Measurements from ENCODE around the gene CD74. TPM values are rescaled to one million over a fixed set of nuclear protein-coding genes. Genes with fewer than 3 reads are reported as not detected.

The CD74 gene
- polyA plus RNA-seq, 1 donor from 2014 or later = not detected

DNA sequence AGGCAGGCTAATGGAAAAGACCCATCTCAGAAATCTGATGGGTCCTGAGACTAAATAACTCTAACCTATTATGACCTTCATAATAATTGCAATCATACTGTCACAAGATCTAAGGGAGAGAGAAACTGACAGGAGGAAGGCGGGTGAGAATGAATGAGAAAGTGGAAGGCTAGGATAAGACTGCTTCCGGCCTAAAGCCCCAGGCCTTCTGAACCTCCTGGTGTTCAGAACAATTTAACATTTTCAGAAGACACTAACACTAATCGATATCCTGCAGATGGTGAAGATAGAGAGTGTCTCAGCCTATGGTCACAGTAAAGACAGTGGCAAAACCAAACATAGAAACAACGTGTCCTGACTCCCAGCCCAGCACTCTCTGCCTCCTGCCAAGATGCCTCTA lies 35.6 kb upstream of the CD74 start:
- Histone ChIP-seq H3K79me2 (replicated peaks; ENCODE audit: insufficient read depth, low read length) (peaks cover 19% of the 10 kb centered on the region), H3K36me3 (ENCODE audit: insufficient read depth, low read length) (no peaks in the 10 kb centered on the region), H3K4me2 (ENCODE audit: low read length) (peak overlapping the region; percentile 91), H3K27ac (ENCODE audit: low read length) (no peak overlapping the region), H3K27me3 (ENCODE audit: insufficient read depth, low read depth, low read length) (no peaks in the 10 kb centered on the region), H3K9me3 (ENCODE audit: low read length) (no peaks in the 10 kb centered on the region), H3K9me2 (ENCODE audit: insufficient read depth, low read length) (no peaks in the 10 kb centered on the region), H4K20me1 (ENCODE audit: insufficient read depth) (no peaks in the 10 kb centered on the region), H2AFZ (ENCODE audit: low read depth, low read length) (no peak overlapping the region), H3K4me3 (ENCODE audit: low read length) (peak overlapping the region; percentile 79), H3K9ac (ENCODE audit: low read length) (peak overlapping the region; percentile 93), H3F3A (ENCODE audit: insufficient read depth, low read length, poor library complexity, severe bottlenecking) (no peaks in the 10 kb centered on the region)
- TF ChIP-seq MXI1 (conservative IDR thresholded peaks at IDR 0.05; ENCODE audit: poor library complexity, severe bottlenecking) (no peak), TAF1 (IDR thresholded peaks at IDR 0.05; ENCODE audit: low read depth) (no peak), SMC3 (conservative IDR thresholded peaks at IDR 0.05; ENCODE audit: poor library complexity) (no peak), EZH2 (IDR thresholded peaks at IDR 0.05; ENCODE audit: borderline replicate concordance, insufficient read depth, low read length, poor library complexity, severe bottlenecking) (no peak), RAD21 (conservative IDR thresholded peaks at IDR 0.05) (no peak), POLR2AphosphoS5 (IDR thresholded peaks at IDR 0.05) (no peak), EP300 (conservative IDR thresholded peaks at IDR 0.05; ENCODE audit: poor library complexity, severe bottlenecking) (no peak), REST (IDR thresholded peaks at IDR 0.05; ENCODE audit: borderline replicate concordance) (no peak), CTCF (IDR thresholded peaks at IDR 0.05; ENCODE audit: poor library complexity, severe bottlenecking) (no peak)

GRCh38 chr5:150447188-150447587 lies 34.5 kb upstream of the CD74 start:
- H3K27ac ChIP-seq (ENCODE audit: low read length) = no peak overlapping the region
- no peak overlapping the region for H2AFZ ChIP-seq (ENCODE audit: low read depth, low read length)
- no peaks in the 10 kb centered on the region for H3K27me3 ChIP-seq (ENCODE audit: insufficient read depth, low read depth, low read length)
- H3K79me2 ChIP-seq (replicated peaks; ENCODE audit: insufficient read depth, low read length) = peaks cover 19% of the 10 kb centered on the region
- no peaks in the 10 kb centered on the region for H3K9me3 ChIP-seq (ENCODE audit: low read length)
- H3K4me3 ChIP-seq (ENCODE audit: low read length) = no peak overlapping the region
- no peaks in the 10 kb centered on the region for H3F3A ChIP-seq (ENCODE audit: insufficient read depth, low read length, poor library complexity, severe bottlenecking)
- H3K9ac ChIP-seq (ENCODE audit: low read length) = no peak overlapping the region
- H3K36me3 ChIP-seq (ENCODE audit: insufficient read depth, low read length) = no peaks in the 10 kb centered on the region
- TF ChIP-seq MXI1 (conservative IDR thresholded peaks at IDR 0.05; ENCODE audit: poor library complexity, severe bottlenecking) (no peak), REST (IDR thresholded peaks at IDR 0.05; ENCODE audit: borderline replicate concordance) (no peak), EZH2 (IDR thresholded peaks at IDR 0.05; ENCODE audit: borderline replicate concordance, insufficient read depth, low read length, poor library complexity, severe bottlenecking) (no peak), EP300 (conservative IDR thresholded peaks at IDR 0.05; ENCODE audit: poor library complexity, severe bottlenecking) (no peak), RAD21 (conservative IDR thresholded peaks at IDR 0.05) (no peak), TAF1 (IDR thresholded peaks at IDR 0.05; ENCODE audit: low read depth) (no peak), CTCF (IDR thresholded peaks at IDR 0.05; ENCODE audit: poor library complexity, severe bottlenecking) (no peak), SMC3 (conservative IDR thresholded peaks at IDR 0.05; ENCODE audit: poor library complexity) (no peak), POLR2AphosphoS5 (IDR thresholded peaks at IDR 0.05) (no peak)
- H4K20me1 ChIP-seq (ENCODE audit: insufficient read depth) = no peaks in the 10 kb centered on the region
- no peaks in the 10 kb centered on the region for H3K9me2 ChIP-seq (ENCODE audit: insufficient read depth, low read length)
- H3K4me2 ChIP-seq (ENCODE audit: low read length) = no peak overlapping the region

All from neural cell (in vitro differentiated cells).